ENCODE results near the gene MYH10. TPM values are rescaled to one million over a fixed set of nuclear protein-coding genes. Genes with fewer than 3 reads are reported as not detected.

The MYH10 gene
- total RNA-seq, 1 donor from 2014 or later = 244 TPM

DNA sequence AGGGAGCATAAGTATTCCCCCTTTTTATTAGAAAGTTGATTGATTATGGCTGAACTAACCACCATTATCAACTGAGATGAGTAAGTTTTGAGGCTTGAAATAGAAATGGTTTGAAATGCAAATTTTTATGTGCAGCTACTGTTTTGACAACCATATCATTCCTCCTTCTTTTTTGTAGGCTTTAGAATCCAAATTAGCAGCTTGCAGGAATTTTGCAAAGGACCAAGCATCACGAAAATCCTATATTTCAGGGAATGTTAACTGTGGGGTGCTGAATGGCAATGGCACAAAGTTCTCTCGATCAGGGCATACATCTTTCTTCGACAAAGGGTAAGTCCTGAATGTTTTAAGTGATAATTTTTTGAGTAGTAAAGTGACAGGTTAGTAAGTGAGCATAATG, 170.7 kb downstream of the MYH10 start:
- no peak for DNase-seq (ENCODE audit: low spot score, unreplicated experiment)
- peaks cover 21% of the 10 kb centered on the region for H3K36me3 Mint-ChIP-seq (ENCODE audit: insufficient read depth)
- no peak overlapping the region for H3K4me3 Mint-ChIP-seq (ENCODE audit: low read depth)
- no peaks in the 10 kb centered on the region for H3K27me3 Mint-ChIP-seq
- H3K27ac Mint-ChIP-seq = no peak overlapping the region
- no peak for TF ChIP-seq CTCF (IDR thresholded peaks at IDR 0.05; ENCODE audit: unreplicated experiment)
- no peaks in the 10 kb centered on the region for H3K4me1 Mint-ChIP-seq (ENCODE audit: low read depth)
- H3K9me3 Mint-ChIP-seq (ENCODE audit: low read depth) = no peaks in the 10 kb centered on the region

DNA sequence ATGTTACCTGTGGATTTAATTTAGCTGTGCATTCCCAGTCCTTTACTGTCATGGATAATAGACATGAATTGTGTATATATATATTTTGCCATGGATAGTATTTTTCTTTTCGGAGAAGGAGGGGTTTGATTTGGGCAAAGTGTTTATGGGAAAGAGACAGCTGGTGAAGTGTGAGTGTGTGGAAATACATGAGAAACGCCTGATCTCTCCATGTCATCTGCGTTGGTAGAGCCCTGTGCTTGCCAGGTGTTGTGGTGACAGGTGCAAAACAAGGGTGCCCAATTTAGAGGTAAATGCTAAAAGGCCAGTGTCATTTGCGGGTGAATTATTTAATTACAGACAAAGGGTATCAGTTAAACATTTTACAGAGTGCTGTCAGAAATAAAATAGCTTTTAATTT, 171.4 kb downstream of the MYH10 start:
- TF ChIP-seq CTCF (IDR thresholded peaks at IDR 0.05; ENCODE audit: unreplicated experiment) = no peak
- Mint-ChIP-seq H3K27me3 (no peaks in the 10 kb centered on the region), H3K4me3 (ENCODE audit: low read depth) (no peak overlapping the region), H3K27ac (no peak overlapping the region), H3K9me3 (ENCODE audit: low read depth) (no peaks in the 10 kb centered on the region), H3K36me3 (ENCODE audit: insufficient read depth) (peaks cover 21% of the 10 kb centered on the region), H3K4me1 (ENCODE audit: low read depth) (no peaks in the 10 kb centered on the region)
- DNase-seq (ENCODE audit: low spot score, unreplicated experiment) = no peak

- Mint-ChIP-seq H3K27ac (peak overlapping the region; percentile 1), H3K4me3 (ENCODE audit: low read depth) (no peak overlapping the region)
- TF ChIP-seq CTCF (IDR thresholded peaks at IDR 0.05; ENCODE audit: unreplicated experiment) = no peak
Measured at GRCh38 chr17:8458128-8458527, 172.4 kb downstream of the MYH10 start.

GRCh38 chr17:8455665-8456209, 174.8 kb downstream of the MYH10 start:
- H3K27ac Mint-ChIP-seq = no peak overlapping the region
- DNase-seq (ENCODE audit: low spot score, unreplicated experiment) = no peak
- TF ChIP-seq CTCF (IDR thresholded peaks at IDR 0.05; ENCODE audit: unreplicated experiment) = no peak
- no peaks in the 10 kb centered on the region for H3K9me3 Mint-ChIP-seq (ENCODE audit: low read depth)
- no peak overlapping the region for H3K4me3 Mint-ChIP-seq (ENCODE audit: low read depth)
- no peaks in the 10 kb centered on the region for H3K27me3 Mint-ChIP-seq
- H3K36me3 Mint-ChIP-seq (ENCODE audit: insufficient read depth) = peaks cover 23% of the 10 kb centered on the region
- H3K4me1 Mint-ChIP-seq (ENCODE audit: low read depth) = no peaks in the 10 kb centered on the region

More at GRCh38 chr17:8458128-8458527, 172.4 kb downstream of the MYH10 start:
- no peak for DNase-seq (ENCODE audit: low spot score, unreplicated experiment)
- peaks cover 20% of the 10 kb centered on the region for H3K36me3 Mint-ChIP-seq (ENCODE audit: insufficient read depth)
- no peaks in the 10 kb centered on the region for H3K27me3 Mint-ChIP-seq
- no peaks in the 10 kb centered on the region for H3K9me3 Mint-ChIP-seq (ENCODE audit: low read depth)
- no peaks in the 10 kb centered on the region for H3K4me1 Mint-ChIP-seq (ENCODE audit: low read depth)

DNA sequence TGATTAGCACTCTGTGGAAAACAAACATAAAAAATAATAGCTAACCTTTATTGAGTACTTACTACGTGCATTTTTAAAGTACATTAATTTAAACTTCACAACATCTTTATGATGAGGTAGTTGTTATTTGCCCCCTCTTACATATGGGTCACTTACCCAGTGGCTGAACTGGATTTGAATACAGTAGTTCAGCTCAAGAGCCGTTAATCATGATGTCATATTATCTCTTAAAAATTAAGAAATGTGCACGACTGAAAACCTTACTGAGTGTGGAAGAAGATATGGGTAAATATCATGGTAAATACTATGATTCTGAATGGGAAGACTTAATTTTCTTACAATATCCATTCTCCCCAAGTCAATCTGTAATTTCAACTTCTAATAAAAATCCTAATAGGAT, 177.2 kb downstream of the MYH10 start:
- Mint-ChIP-seq H3K9me3 (ENCODE audit: low read depth) (no peaks in the 10 kb centered on the region), H3K27me3 (no peaks in the 10 kb centered on the region), H3K36me3 (ENCODE audit: insufficient read depth) (peaks cover 32% of the 10 kb centered on the region), H3K4me1 (ENCODE audit: low read depth) (peaks cover 2% of the 10 kb centered on the region), H3K4me3 (ENCODE audit: low read depth) (no peak overlapping the region), H3K27ac (no peak overlapping the region)
- TF ChIP-seq CTCF (IDR thresholded peaks at IDR 0.05; ENCODE audit: unreplicated experiment) = no peak
- no peak for DNase-seq (ENCODE audit: low spot score, unreplicated experiment)
